MG63 (cell line): Measurements from ENCODE around the gene TENM4. TPM values are rescaled to one million over a fixed set of nuclear protein-coding genes. Genes with fewer than 3 reads are reported as not detected.

Experiments used
- DNase-seq: peaks from one replicate; pipeline ENCODE4 v3.0.0-alpha.2; 2020
- H3K27me3 ChIP-seq: fragments of 250-450 bp; sonication (Bioruptor Pico); 2 replicates; pipeline ENCODE4 v1.5.1; 2020; ENCODE audit warnings: mild to moderate bottlenecking, moderate library complexity
- H3K36me3 ChIP-seq: fragments of 250-450 bp; sonication (Bioruptor Pico); 2 replicates; pipeline ENCODE4 v1.5.1; 2020; ENCODE audit warnings: mild to moderate bottlenecking, moderate library complexity
- H3K4me3 ChIP-seq: fragments of 250-450 bp; sonication (Bioruptor Pico); 2 replicates; pipeline ENCODE4 v1.5.1; 2020; ENCODE audit warnings: mild to moderate bottlenecking, moderate library complexity
- H3K9me3 ChIP-seq: fragments of 250-450 bp; sonication (Bioruptor Pico); 2 replicates; pipeline ENCODE4 v1.5.1; 2020; ENCODE audit warnings: mild to moderate bottlenecking, moderate library complexity
- total RNA-seq: library from RNA; depleted of rRNA; stranded (reverse); fragments of >200 nt; shearing (Covaris generic); gene quantifications from 2 replicates; pipeline ENCODE4 v1.2.3, GENCODE V29; 2014; ENCODE audit warnings: low replicate concordance

The TENM4 gene
- total RNA-seq, 1 experiment from 2014 or later = not detected

DNA sequence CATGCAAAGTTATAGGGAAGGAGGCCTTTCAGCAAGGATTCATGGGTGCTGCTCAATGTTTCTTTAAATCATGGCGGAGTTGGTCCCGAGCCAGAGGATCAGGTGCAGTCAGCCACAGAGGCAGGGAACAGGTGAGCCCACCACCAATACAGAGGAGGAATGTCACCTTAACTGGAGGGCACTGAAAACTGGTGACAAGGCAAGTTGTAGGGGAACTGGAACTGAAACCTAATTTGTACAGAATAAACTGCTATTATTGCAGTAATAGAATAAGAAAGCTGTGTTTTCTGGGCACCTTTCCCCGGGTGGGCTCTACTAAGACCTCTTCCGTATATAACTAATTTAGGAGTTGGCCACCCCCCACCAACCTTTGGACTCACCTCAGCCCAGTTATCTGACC, 570.2 kb downstream of the TENM4 start:
- Histone ChIP-seq H3K9me3 (no peaks in the 10 kb centered on the region), H3K27me3 (peaks cover 2% of the 10 kb centered on the region; the same call in 1 of the 2 replicates), H3K4me3 (no peak overlapping the region), H3K36me3 (no peaks in the 10 kb centered on the region)
- no peak for DNase-seq

DNA sequence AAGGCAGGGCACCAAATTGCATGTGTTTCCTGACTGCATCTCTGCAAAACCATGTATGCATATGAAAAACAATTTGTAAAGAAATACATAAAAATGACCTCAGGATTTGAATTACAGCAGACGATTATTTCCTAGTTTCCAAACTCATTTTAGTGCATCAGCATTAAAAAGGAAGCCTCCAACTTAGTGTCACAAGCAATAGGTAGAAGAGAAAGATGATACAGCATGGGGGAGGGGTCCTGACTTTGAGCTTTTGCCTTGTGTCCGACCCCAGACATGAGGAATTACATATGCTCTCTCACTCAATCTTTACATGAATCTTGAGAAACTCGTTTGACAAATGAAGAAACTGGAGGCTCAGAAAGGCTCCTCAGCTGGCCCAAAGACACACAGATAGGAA, 571.5 kb downstream of the TENM4 start:
- Histone ChIP-seq H3K4me3 (no peak overlapping the region), H3K27me3 (peaks cover 2% of the 10 kb centered on the region; the same call in 1 of the 2 replicates), H3K36me3 (no peaks in the 10 kb centered on the region), H3K9me3 (no peaks in the 10 kb centered on the region)
- no peak for DNase-seq

DNA sequence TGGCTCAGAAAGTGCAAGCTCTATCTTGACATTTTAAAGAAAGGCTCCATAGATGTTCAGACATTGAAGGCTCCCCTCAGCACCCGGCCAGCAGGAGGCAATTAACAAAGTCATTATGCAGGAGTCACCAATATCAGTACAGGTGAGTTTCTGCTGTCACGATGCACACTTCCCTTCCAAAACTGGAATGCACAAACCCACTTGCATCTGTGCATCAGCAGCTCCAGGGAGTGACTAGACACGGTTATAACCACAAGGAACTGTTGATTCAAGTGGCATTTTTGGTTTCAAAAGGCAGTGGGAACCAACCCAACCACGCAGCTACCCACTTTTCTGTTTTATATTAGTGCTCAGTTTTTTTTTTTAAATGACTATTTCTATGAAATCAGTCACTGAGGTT, 572.3 kb downstream of the TENM4 start:
- H3K9me3 ChIP-seq = no peaks in the 10 kb centered on the region
- no peak for DNase-seq

DNA sequence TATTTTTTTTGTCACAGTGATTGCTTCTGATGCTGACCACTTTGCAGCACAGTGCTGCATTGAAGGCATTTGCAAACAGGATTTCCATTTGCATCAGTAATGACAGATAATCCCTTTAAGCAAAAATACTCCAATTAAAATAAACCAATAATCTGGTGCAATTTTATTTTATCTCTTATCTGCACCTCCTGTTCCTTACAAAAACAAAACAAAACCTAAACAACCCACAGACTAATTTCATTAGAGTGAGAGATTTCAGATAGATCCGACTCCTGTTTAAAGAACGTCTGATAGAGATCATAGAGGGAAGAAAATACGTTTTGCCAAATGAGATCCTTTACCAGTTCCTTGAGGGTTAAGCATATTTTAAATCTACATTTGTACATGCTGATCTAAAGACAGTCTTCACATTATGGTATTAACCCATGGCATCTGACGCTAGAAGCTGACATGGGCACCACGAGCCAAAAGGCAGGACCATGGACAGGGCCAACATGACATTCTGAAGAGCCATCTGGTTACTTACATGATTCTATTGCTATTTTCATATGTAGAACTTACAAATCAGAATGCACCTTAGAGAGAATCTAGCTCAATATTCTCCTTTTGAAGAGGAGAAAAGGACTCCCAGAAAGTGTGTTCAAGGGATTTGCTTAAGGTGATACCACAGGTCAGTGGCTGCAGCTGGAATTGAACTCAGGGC, 580.0 kb downstream of the TENM4 start:
- Histone ChIP-seq H3K27me3 (no peaks in the 10 kb centered on the region), H3K36me3 (no peaks in the 10 kb centered on the region), H3K4me3 (no peak overlapping the region), H3K9me3 (no peaks in the 10 kb centered on the region)
- DNase-seq = no peak

More for the DNA sequence above, 572.3 kb downstream of the TENM4 start:
- H3K27me3 ChIP-seq = peaks cover 2% of the 10 kb centered on the region; the same call in 1 of the 2 replicates
- no peak overlapping the region for H3K4me3 ChIP-seq
- no peaks in the 10 kb centered on the region for H3K36me3 ChIP-seq

DNA sequence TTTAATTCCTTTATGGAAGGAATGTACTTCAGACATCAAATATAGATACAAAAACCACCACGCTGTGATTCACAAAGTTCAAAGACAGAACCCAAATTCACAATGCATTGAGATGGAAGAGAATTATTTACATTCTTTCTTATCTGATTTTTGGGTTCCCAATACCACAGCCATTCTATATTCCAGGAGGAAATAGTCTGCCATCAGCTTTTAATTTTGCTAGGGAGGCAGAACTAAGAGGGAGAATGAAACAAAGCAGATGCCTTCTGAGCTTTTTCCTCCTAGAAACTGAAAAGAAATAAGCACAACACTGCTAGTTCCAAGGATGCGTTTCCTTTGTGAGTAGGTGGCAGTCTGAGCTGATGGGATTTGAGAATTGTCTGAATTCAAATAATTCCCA, 583.1 kb downstream of the TENM4 start:
- H3K27me3 ChIP-seq = no peaks in the 10 kb centered on the region

DNA sequence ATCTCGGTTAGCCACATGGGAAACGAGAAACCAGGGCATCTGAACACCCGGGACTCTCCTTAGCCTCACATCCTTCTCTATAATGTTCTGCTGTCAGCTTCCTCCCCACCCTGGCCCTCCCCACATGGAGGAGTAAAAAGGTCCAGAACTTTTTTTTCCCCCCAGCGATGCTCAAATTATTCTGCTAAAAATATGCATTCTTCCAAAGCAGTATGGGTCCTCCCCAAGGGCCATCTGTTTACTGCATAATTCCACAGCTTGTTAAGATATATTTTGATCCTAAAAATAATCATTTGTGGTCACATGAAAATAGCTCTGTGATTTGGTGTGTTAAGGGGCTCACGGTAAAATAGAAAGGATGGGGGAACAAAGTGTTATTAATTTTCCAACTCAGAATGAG, 584.6 kb downstream of the TENM4 start:
- H3K36me3 ChIP-seq = no peaks in the 10 kb centered on the region
- DNase-seq = no peak
- no peaks in the 10 kb centered on the region for H3K27me3 ChIP-seq
- H3K4me3 ChIP-seq = no peak overlapping the region
- H3K9me3 ChIP-seq = no peaks in the 10 kb centered on the region

More for the DNA sequence above, 583.1 kb downstream of the TENM4 start:
- DNase-seq = no peak
- H3K36me3 ChIP-seq = no peaks in the 10 kb centered on the region
- no peak overlapping the region for H3K4me3 ChIP-seq
- no peaks in the 10 kb centered on the region for H3K9me3 ChIP-seq

DNA sequence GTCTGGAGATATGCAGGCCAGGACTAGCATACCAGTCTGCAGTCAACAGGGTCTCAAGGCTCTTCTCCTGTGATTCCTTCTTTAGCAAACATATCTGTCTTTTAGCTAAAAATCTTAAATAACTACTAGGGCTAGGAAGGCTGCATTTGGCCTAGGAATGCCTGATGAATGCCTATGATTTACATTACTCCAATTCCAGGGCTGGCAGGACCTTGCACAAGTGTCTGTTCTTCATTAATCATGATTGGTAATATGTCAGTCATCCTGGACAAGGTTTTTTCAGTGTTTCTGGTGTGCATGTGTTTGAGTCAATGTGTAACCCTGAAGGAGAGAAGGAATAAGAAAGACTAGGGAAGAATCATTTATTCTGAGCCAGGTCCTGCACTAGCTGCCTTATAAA, 585.7 kb downstream of the TENM4 start:
- Histone ChIP-seq H3K27me3 (no peaks in the 10 kb centered on the region), H3K36me3 (no peaks in the 10 kb centered on the region), H3K4me3 (no peak overlapping the region), H3K9me3 (no peaks in the 10 kb centered on the region)
- no peak for DNase-seq

DNA sequence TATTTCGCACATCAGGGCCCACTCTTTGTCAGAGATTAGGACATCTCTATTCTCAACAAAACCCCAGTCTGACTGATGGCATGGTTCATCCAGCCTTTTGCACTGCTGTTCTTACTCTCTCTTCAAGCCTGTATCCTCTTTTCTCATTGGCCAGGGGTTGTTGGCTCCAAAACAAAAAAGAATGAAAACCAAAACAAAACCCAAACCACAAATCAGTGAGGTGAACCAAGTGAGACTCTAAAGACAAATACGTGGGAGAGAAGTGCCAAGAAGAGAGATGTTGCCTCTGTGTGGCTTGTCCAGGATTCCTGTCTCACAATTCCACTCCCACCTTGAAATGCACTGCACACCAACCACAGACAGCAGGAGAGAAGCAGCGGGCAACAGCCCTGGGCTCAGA, 587.3 kb downstream of the TENM4 start:
- H3K4me3 ChIP-seq = no peak overlapping the region
- no peaks in the 10 kb centered on the region for H3K27me3 ChIP-seq
- no peak for DNase-seq
- H3K36me3 ChIP-seq = no peaks in the 10 kb centered on the region
- no peaks in the 10 kb centered on the region for H3K9me3 ChIP-seq

DNA sequence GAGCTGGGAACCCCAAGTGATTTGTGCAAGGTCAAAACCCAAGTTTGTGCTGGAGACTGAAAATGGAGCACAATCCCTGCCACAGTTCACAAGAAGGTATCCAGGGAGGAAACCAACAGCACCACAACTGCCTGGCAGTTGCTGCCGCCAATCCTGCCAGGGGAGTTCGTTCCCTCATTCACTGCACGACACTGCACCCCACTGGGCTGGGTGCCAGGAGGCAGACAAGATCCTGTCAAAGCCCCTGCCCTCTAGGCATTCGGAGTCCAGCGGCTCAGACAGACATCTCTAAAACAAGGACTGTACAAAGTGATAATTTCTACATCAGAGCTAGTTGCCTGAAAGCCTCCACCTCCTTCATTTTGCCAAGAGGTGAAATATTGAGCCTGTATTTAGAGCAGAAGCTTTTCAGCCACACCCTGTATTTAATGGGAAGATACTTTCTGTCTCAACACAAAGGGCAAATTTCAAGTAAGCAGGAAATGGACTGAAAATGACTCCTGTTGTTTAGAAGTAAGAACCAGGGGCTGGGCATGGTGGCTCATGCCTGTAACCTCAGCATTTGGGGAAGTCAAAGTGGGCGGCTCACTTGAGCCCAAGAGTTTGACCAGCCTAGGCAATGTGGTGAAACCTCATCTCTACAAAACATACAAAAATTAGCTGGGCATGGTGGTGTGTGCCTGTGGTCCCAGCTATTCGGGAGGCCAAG, 588.8 kb downstream of the TENM4 start:
- DNase-seq = no peak

DNA sequence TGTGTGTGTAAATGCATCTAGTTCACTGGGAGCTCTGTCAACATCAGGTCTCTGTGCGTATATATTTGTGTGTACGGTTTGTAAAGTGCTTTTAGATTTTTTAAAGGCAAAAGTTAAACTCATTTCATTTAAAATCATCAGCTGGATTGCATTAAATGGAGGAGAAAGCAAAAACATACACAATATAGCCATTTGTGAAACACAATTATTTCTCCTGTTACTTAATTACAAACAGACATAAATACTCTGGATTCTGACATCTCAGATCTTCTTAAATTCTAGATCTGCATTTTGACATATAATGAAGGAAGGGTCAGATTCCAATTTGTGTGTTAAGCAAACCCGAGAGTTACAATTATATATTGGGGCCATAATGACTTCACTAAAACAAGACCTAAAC, 590.8 kb downstream of the TENM4 start:
- no peaks in the 10 kb centered on the region for H3K36me3 ChIP-seq
- DNase-seq = no peak

More for the DNA sequence above, 588.8 kb downstream of the TENM4 start:
- Histone ChIP-seq H3K27me3 (no peaks in the 10 kb centered on the region), H3K4me3 (no peak overlapping the region), H3K9me3 (no peaks in the 10 kb centered on the region), H3K36me3 (no peaks in the 10 kb centered on the region)

DNA sequence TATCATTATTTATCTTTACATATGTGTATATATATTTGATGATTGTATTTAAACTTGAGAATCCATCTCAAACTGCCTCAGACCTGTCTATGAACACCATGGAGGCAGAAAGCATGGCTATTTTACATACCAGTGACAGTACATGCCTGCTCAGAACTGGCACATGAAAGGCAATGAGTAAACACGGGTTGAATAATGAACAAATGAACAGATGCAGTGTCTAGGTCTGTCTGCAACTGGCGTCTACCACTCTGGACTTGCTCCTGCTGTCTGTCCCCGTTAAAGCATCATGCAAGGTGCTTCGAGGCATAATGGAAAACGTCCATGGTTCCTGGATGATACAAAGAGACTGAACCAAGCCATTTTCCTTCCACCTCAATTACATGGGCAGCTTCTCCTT, 594.6 kb downstream of the TENM4 start:
- no peak for DNase-seq
- Histone ChIP-seq H3K27me3 (no peaks in the 10 kb centered on the region), H3K36me3 (no peaks in the 10 kb centered on the region), H3K4me3 (no peak overlapping the region), H3K9me3 (no peaks in the 10 kb centered on the region)

More for the DNA sequence above, 590.8 kb downstream of the TENM4 start:
- H3K27me3 ChIP-seq = no peaks in the 10 kb centered on the region
- no peak overlapping the region for H3K4me3 ChIP-seq
- H3K9me3 ChIP-seq = no peaks in the 10 kb centered on the region

DNA sequence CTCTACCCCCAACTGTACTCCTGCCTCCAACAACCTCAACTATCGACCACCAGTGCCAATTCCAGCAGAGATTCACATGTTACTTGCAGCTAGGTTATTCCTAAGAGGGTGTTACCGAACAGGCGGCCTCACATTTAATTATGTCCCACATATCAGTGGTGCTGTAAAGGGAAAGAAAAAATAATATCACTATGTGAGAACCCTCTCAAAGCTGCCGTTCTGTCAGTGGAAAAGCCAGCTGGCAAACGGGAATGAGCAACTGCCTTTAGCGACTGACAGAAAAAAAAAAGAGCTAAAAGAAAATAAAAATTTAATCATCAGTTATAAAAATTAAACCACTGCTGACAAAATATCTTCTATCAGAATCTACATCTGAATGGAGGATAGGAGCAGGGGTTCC, 595.3 kb downstream of the TENM4 start:
- no peak for DNase-seq
- no peak overlapping the region for H3K4me3 ChIP-seq

DNA sequence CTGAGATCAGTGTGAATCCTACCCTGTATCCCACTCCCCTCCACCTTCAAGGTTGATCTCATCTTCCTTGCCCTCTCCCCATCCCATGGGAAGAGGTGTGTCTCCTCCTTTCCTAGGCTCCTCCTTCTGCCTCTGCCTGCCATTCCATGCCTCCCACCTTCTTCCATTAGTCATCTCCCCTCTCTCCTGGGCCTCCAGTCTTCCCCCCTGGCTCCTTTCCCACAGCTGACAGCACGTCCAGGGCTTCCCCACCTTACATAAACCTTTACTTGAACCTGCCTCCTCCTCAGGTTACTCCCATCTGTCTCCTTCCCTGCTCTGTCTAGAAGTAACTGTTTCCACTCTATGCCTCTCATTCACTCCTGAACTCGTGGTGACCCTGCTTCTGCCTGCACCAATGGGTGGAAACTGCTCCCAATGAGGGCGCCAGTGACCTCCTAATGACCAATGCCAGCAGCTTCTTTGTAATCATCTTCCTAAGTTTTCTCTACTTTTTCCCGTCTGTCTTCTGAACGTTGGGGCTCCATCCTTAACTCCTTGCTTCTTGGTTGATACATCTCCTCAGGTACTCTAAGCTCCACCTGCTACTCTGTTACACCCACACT, 599.3 kb downstream of the TENM4 start:
- H3K36me3 ChIP-seq = no peaks in the 10 kb centered on the region
- no peaks in the 10 kb centered on the region for H3K9me3 ChIP-seq
- no peak overlapping the region for H3K4me3 ChIP-seq
- DNase-seq = no peak
- no peaks in the 10 kb centered on the region for H3K27me3 ChIP-seq

More for the DNA sequence above, 595.3 kb downstream of the TENM4 start:
- Histone ChIP-seq H3K9me3 (no peaks in the 10 kb centered on the region), H3K36me3 (no peaks in the 10 kb centered on the region), H3K27me3 (no peaks in the 10 kb centered on the region)

DNA sequence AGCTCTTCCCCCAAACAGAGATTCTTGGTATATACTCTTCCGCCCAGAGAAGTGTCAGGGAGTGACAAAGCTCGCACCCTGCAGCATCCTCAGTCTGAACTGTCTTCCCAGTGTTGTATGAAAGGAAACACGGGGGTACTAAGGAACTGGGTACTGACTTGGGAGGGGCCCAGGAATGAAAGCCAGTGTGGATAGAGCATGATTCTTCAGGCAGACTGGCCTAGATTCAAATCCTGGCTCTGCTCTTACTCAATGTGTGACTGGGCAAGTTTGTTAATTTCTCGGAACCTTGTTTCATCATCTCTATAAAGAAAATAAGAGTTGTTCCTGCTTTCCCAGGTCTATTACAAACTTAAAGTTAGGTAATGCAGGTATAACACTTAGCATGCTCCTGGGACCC, 600.2 kb downstream of the TENM4 start:
- no peak for DNase-seq
- Histone ChIP-seq H3K9me3 (no peaks in the 10 kb centered on the region), H3K36me3 (no peaks in the 10 kb centered on the region), H3K4me3 (no peak overlapping the region), H3K27me3 (no peaks in the 10 kb centered on the region)

DNA sequence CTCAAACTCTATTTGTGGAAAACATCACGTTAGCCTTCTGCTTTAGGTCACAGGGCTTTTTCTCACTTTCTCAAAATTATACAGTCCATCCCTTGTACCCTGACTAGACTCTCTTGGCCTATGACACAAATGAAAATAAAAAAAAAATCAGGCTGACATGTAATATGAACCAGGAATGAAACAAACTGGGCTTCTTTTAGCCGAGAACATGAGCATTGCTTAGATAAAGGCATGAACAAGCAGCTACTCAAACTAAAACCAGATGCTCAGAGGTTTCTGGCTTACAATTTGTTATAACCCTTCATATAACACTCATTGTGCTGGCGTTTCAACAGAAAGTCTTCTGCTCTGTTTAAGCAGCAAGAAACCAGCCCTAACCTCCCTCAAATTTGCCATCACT, 600.6 kb downstream of the TENM4 start:
- Histone ChIP-seq H3K9me3 (no peaks in the 10 kb centered on the region), H3K27me3 (no peaks in the 10 kb centered on the region), H3K36me3 (no peaks in the 10 kb centered on the region), H3K4me3 (no peak overlapping the region)
- DNase-seq = no peak

DNA sequence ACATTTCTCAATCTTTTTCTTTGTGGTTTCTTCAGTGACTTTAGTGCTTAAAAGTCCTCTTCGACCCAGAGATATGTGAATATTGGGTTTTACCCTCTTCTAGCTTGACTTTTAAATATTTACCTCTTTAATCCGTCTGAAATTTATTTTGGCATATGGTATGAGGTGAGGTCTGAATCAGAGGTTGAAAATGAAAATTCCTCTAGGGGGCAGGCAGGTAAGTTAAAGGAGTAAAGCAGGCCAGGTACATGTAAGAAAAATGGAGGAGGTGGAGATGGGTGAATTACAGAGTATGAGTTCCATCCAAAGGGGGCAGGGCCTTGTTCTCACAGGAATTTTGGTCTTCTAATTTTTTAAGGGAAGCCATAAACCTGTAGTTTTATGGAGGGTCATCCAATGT, 602.4 kb downstream of the TENM4 start:
- Histone ChIP-seq H3K36me3 (no peaks in the 10 kb centered on the region), H3K27me3 (no peaks in the 10 kb centered on the region), H3K9me3 (no peaks in the 10 kb centered on the region), H3K4me3 (no peak overlapping the region)
- no peak for DNase-seq

DNA sequence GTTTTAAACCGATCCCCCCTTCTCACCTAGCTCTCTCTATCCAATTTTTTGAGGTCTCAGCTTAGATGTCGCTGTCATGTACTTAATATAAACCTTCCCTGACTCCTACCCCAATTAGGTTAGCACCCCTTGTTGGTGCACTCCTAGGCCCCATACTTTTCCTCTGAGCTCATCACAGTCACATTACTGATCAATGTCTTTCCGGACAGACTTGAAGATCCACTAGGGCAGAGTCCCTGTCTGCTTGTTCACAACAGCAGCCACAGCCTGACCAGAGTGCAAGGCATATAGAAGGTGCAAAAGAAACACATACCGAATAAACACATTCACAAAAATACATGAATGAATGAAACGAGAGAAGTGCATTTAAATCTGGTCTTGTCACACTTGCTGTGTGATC, 605.2 kb downstream of the TENM4 start:
- no peaks in the 10 kb centered on the region for H3K9me3 ChIP-seq
- H3K36me3 ChIP-seq = no peaks in the 10 kb centered on the region
- no peak for DNase-seq
- H3K4me3 ChIP-seq = no peak overlapping the region
- no peaks in the 10 kb centered on the region for H3K27me3 ChIP-seq

DNA sequence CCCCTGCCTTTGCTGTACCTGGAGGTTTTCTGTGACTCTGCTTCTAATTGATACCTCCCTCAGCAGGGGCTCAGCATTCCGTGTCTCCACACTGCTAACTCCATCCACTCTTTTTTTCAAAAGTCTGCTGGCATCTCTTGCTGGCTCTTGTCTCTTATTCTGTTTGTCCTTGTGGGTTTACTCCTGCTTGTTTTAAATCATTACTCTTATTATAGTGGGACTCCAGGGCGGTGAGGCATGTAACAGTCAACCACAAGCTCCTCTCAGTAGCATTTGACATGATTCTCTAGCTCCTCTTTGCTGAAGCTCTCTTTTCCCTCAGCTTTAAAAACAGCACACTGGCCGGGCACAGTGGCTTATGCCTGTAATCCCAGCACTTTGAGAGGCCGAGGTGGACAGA, 605.9 kb downstream of the TENM4 start:
- no peak for DNase-seq
- Histone ChIP-seq H3K36me3 (no peaks in the 10 kb centered on the region), H3K9me3 (no peaks in the 10 kb centered on the region), H3K4me3 (no peak overlapping the region), H3K27me3 (no peaks in the 10 kb centered on the region)
